Mucosa of descending colon (tissue), 3 donors: ENCODE measurements around the gene SLC8A2. TPM values are rescaled to one million over a fixed set of nuclear protein-coding genes. Genes with fewer than 3 reads are reported as not detected.
A peak's percentile ranks its signal among the peaks of the same experiment; 100 is the strongest.

Experiments used
- ATAC-seq: fragments of 200-7000 bp; cut with Tn5 transposase; one replicate; pipeline ENCODE4 v1.9.1; 2020; ENCODE audit warnings: mild to moderate bottlenecking, moderate library complexity
- DNase-seq, 3 donors: peaks; one replicate each; pipeline ENCODE4 v3.0.0-alpha.2; 2020
- H3K36me3 ChIP-seq: fragments of 200-600 bp; one replicate; pipeline ENCODE4 v1.8.0; 2021; ENCODE audit warnings: low read depth, mild to moderate bottlenecking
- H3K4me1 ChIP-seq: fragments of 200-600 bp; one replicate; pipeline ENCODE4 v1.8.0; 2021; ENCODE audit warnings: low read depth, mild to moderate bottlenecking
- H3K4me3 ChIP-seq: fragments of 200-600 bp; one replicate; pipeline ENCODE4 v1.8.0; 2021; ENCODE audit warnings: mild to moderate bottlenecking
- H3K9me3 ChIP-seq: fragments of 200-600 bp; one replicate; pipeline ENCODE4 v1.8.0; 2021; ENCODE audit warnings: mild to moderate bottlenecking
- CTCF ChIP-seq: fragments of 200-600 bp; IDR thresholded peaks from one replicate; pipeline ENCODE4 v1.8.0; 2022; ENCODE audit warnings: antibody characterized with exemption, mild to moderate bottlenecking
- intact Hi-C, 2 donors: fragments of 100-400 bp; cut with DNase I in 1 of 2; cut with micrococcal nuclease in 1 of 2; formaldehyde crosslinking; loops; one replicate each; pipeline versions ENCODE4 v1.11.0 to v1.11.1; 2022; cut with DNase I, micrococcal nuclease
- total RNA-seq, 3 donors: library from RNA; stranded (reverse); fragmentation: NEBNext Ultra II Directional in 2 of 3; extraction: Animal tissue kit (Norgen Biotek cat#: 25700) in 2 of 3; gene quantifications; one replicate each; pipeline versions ENCODE4 v1.2.1 to v1.2.4, GENCODE V29; 2021 to 2023
- donor health status: DM: no; HTN: no; CAD: no; lungs with moderate emphysema.
- donor health status: DM: no; HTN: no; CAD: no.
- donor health status: DM: no; HTN: yes; CAD: no.

Gene SLC8A2
- total RNA-seq, 3 donors from 2014 or later = 0.75 to 17.5 (median 2.1) TPM

- Histone ChIP-seq H3K9me3 (no peaks in the 10 kb centered on the region), H3K36me3 (no peaks in the 10 kb centered on the region), H3K4me1 (peaks cover 9% of the 10 kb centered on the region), H3K4me3 (no peak overlapping the region)
- intact Hi-C loops = no loop called here
- ATAC-seq (no peak), DNase-seq (no peak)
- TF ChIP-seq CTCF = no peak
Measured at GRCh38 chr19:47443331-47443730, 28.4 kb downstream of the SLC8A2 start.

DNA sequence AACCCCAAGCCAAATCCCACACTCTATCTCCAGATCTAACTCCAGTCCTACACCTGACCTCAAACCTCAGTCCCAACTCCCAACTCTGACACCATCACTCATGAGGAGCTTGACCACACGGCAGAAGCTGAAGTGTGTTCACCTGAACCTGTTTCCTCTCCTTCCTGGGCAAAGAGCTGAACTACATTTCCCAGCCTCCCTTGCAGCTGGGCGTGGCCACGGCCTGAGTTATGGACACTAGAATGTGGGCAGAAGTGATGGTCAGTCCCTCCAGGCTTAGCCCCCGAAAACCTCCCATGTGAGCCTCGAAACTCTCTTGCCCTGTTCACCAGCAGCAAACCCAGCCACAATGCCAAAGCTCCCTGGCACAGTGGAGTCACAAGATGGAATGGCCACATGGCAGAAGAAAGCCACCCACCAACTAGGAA, 32.9 kb downstream of the SLC8A2 start:
- DNase-seq (peak in 1 of 3 donors; percentile 48), ATAC-seq (no peak)
- H3K4me1 ChIP-seq = no peaks in the 10 kb centered on the region
- H3K9me3 ChIP-seq = no peaks in the 10 kb centered on the region
- H3K36me3 ChIP-seq = no peaks in the 10 kb centered on the region
- no peak overlapping the region for H3K4me3 ChIP-seq
- intact Hi-C loops = loop anchor here (5.0 kb wide), 2 partner anchors 258 to 268 kb away; no protein-coding TSS in a partner anchor
- TF ChIP-seq CTCF = no peak

- Histone ChIP-seq H3K9me3 (no peaks in the 10 kb centered on the region), H3K4me3 (no peak overlapping the region), H3K36me3 (no peaks in the 10 kb centered on the region), H3K4me1 (no peaks in the 10 kb centered on the region)
- intact Hi-C loops = loop anchor here (5.0 kb wide), 2 partner anchors 260 to 270 kb away; no protein-coding TSS in a partner anchor
- ATAC-seq = no peak
- TF ChIP-seq CTCF = no peak
- DNase-seq = no peak
Measured at GRCh38 chr19:47437500-47437899, 34.2 kb downstream of the SLC8A2 start.

GRCh38 chr19:47436712-47437401, 34.8 kb downstream of the SLC8A2 start:
- intact Hi-C loops = loop anchor here (5.0 kb wide), 2 partner anchors 260 to 270 kb away; no protein-coding TSS in a partner anchor
- DNase-seq = peak; percentile 77 to 92 (median 86)
- Histone ChIP-seq H3K36me3 (no peaks in the 10 kb centered on the region), H3K4me1 (no peaks in the 10 kb centered on the region), H3K4me3 (no peak overlapping the region), H3K9me3 (no peaks in the 10 kb centered on the region)
- TF ChIP-seq CTCF = peak; percentile 65
- ATAC-seq = peak; percentile 98

GRCh38 chr19:47435883-47436417, 35.7 kb downstream of the SLC8A2 start:
- H3K9me3 ChIP-seq = no peaks in the 10 kb centered on the region
- no peaks in the 10 kb centered on the region for H3K36me3 ChIP-seq
- H3K4me3 ChIP-seq = no peak overlapping the region
- H3K4me1 ChIP-seq = no peaks in the 10 kb centered on the region
- TF ChIP-seq CTCF = no peak
- ATAC-seq = no peak
- DNase-seq = no peak
- intact Hi-C loops = loop anchor here (5.0 kb wide), 2 partner anchors 261 to 271 kb away; no protein-coding TSS in a partner anchor
